GM10847 (cell line): Measurements from ENCODE around the gene WWOX.

Source experiments
- POLR2A ChIP-seq: IDR thresholded peaks from 2 replicates; pipeline ENCODE4 v1.6.1; 2011; ENCODE audit not compliant: insufficient read length; ENCODE audit errors: extremely low read depth

WWOX gene

DNA sequence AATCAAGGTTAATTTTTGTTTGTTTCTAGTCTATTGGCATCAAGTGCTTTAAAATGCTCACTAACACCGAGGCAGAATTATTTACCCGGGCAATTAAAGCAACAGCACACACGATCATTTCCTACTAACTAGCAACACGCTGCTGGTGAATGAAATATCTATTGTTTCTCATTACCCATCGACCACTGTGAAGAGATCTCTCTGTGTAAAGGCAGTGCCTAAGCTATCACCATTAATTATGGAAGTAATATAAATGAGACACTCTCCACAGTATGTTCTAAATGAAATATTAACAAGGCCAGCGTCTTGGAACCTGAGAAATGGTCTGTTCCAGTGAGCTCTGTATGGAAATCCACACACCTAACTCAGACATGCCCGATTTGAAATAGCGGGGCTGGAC, 1103.5 kb downstream of the WWOX start:
- no peak for TF ChIP-seq POLR2A

DNA sequence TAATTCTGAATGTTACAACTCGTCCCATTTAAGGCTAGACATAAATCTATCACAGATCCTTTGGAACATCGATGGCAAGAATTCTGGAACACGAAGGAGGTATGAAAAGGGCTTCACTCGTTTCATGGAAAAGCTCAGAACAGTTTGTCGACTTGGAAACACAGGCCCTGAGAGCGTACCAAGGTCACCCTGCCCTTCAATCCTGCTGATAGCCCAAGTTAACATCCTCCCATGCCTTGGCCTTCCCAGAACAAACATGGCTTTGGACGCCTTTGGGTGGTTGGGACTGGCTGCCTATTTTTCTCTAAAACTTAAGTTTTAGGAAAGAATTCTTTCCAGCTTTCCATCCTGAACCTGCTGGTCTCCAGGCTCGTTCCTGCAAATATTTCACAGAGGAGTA, 1105.0 kb downstream of the WWOX start:
- no peak for TF ChIP-seq POLR2A

DNA sequence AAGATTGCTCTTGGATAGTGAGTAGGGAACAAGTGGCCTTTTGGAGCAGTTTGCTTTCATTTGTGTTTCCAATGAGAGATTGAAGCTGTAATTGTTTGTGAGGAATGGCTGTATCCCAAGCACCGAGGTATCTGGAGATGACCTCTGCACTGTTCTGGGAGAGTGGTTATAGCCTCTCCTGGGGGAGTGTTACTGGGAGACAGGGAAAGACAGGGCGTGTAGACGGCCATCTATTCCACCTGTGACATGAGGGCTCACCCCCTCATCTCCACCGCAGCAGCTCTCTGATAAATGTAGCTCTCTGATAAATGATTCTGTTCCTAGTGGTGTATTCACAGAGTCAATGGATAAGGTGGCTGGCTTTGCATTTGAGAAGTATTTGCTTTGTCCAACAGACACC, 1107.4 kb downstream of the WWOX start:
- no peak for TF ChIP-seq POLR2A

DNA sequence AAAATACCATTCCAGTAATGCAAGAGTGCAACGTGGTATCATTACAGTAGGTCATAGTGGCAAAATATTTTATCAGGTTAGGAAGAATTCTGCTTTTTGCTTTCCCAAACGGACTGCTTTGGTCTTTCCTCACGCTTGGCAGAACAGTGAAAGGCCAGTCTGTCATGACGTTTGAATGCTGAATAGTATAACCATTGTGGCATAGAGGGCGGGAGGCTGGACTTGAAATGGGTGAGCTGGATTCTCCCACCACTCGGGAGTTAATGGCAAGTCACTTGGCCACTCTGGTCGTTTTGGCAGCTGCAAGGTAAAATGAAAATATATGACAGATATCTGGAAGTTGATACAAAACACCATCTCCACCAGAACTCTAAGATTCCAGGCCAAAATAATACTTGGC, 1109.9 kb downstream of the WWOX start:
- TF ChIP-seq POLR2A = no peak

DNA sequence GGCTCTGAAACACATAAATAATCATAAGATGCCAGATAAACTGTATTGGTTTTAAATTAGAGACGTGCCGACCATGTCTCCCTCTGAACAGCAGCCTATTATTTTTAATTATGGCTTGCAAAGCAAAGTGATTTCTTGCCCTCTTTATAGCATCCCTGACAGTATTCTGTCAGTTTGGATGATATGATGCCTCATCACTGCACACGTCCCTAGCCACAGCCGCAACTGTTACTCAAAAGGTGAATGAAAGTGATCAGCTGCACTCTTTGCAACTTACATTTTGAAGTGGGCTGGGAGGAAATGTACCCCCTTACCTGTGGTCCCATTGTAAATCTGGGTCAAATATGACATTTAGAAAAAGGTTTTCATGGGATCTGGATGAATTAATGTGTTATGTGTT, 1111.2 kb downstream of the WWOX start:
- no peak for TF ChIP-seq POLR2A

DNA sequence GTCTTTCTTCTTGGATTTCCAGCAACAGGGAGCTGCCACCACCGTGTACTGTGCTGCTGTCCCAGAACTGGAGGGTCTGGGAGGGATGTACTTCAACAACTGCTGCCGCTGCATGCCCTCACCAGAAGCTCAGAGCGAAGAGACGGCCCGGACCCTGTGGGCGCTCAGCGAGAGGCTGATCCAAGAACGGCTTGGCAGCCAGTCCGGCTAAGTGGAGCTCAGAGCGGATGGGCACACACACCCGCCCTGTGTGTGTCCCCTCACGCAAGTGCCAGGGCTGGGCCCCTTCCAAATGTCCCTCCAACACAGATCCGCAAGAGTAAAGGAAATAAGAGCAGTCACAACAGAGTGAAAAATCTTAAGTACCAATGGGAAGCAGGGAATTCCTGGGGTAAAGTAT, 1112.1 kb downstream of the WWOX start:
- TF ChIP-seq POLR2A = no peak

DNA sequence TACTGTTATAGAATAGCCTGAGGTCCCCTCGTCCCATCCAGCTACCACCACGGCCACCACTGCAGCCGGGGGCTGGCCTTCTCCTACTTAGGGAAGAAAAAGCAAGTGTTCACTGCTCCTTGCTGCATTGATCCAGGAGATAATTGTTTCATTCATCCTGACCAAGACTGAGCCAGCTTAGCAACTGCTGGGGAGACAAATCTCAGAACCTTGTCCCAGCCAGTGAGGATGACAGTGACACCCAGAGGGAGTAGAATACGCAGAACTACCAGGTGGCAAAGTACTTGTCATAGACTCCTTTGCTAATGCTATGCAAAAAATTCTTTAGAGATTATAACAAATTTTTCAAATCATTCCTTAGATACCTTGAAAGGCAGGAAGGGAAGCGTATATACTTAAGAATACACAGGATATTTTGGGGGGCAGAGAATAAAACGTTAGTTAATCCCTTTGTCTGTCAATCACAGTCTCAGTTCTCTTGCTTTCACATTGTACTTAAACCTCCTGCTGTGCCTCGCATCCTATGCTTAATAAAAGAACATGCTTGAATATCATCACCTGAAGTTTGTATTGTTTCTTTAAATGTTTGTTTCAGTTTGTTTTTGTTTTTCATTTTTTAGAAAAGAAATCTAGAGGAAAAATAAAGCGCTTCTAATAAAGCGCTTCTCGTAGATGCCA, 1112.8 kb downstream of the WWOX start:
- TF ChIP-seq POLR2A = no peak

DNA sequence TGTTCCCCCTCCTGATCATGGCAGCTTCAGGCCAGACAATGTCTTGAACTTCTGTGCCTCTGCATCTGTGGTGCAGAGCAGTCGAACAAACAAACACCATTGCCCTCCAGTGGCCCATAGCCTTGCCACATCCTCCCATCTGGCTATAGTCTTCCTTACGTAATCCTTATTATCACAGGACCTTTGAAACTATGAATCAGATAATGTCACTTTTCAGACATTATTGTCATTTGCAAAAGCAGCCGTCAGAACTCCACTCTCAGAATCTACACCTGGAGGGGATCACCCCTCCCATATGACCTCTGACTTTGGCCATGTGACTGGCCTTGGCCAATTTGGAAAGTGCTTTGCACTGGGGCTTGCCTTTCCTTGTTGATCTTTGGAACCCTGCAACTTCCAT, 1113.8 kb downstream of the WWOX start:
- no peak for TF ChIP-seq POLR2A

DNA sequence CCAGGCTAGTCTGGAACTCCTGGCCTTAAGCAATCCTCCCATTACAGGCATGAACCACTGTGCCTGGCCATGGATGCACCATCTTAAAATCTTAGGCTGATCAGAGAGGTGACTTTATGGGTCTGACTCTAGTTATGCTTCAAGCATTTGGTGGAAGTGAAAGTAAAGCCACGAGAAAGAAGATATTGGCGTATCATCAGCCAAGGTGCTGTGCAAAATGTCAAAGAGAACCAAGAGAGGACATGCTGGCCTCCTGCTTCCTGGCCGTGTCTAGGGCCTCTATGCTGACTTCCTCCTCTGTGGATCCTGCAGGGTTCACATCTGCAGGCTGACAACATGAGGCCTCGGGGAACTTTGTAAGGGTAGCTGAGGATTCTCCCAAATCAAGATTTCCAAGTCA, 1115.8 kb downstream of the WWOX start:
- no peak for TF ChIP-seq POLR2A

DNA sequence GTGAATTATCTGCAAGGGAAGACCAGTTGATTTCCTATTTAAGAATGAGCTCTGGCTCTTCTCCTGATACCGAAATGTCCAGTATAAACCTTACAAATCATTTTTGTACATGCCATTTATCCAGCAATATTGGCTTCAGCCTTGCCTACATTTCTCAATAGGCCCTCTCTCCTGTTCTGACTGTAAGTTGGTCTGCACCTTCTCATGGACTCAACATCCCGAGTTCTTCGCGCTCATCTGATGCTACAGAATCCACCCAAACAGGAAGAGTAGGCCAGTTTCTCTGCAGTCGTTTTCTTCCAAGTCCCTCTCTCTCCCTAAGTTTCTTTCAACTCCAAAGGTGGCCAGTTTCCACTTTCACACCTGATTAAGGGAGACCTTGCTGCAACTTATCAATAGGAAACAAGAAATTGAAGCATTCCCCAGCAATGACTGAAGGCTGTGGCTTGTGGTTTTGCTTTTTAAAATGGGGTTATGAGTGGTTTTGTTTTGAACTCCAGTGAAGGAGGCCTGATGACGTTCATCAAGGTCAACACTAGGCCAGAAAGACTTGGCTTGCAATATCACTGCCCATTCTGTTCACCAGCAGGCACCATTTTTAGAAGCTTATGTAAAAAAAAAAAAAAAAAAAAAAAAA, 1118.0 kb downstream of the WWOX start:
- TF ChIP-seq POLR2A = no peak

DNA sequence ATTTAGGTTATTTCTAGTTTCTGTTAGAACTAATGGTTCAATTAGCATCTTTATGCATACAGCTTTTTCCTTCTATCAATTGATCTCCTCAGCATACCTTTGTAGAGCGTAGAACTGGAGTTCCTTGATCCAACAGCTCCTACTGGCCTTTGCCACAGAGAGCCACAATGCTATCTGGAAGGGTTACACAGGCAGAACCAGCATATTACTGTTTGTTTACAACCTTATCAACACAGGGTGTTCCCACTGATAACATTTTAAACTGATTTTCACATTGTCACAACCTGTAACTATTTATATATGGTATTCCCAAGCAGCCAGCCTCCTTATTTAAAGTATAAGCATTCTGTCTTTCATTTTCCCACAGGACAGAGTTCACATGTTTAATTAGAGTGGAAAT, 1118.9 kb downstream of the WWOX start:
- TF ChIP-seq POLR2A = no peak

DNA sequence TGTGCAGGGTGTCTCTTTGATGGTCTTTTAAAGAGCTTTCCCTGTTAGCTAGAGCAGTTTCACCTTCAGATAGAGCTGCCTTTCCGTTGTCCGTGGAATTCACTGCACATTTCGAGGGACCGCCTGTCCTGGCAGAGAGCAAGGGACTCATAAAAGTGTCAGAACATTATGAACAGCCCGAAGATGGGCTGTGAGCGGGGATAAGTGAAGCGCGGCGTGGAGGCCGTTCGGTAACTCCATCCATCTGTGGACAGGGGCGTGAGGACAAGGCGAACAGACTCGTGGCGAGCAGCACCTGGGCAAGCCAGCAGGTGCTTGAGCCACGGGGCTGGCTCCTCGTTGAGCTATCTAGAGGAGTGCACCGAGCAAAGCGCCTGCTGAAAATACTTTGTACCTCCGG, 1129.9 kb downstream of the WWOX start:
- TF ChIP-seq POLR2A = no peak

DNA sequence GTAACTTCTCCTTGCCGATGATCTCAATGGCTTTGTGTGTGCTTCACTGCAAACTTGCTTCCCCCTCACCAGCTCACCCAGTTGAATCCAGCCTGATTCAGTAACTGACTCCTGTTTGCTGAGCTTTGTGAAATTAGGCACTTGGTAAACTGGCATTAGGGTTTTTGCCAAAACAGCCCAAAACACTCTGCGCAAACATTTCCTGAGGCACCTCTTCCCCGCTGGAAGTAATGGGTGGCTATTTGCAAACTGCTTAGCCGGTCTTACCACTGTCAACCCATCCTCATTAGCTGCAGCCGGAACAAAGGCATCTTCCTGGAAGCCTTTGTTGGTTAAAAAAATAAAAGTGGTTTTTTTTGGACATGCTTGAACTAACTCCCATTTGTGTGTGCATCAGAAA, 1147.9 kb downstream of the WWOX start:
- TF ChIP-seq POLR2A = no peak

DNA sequence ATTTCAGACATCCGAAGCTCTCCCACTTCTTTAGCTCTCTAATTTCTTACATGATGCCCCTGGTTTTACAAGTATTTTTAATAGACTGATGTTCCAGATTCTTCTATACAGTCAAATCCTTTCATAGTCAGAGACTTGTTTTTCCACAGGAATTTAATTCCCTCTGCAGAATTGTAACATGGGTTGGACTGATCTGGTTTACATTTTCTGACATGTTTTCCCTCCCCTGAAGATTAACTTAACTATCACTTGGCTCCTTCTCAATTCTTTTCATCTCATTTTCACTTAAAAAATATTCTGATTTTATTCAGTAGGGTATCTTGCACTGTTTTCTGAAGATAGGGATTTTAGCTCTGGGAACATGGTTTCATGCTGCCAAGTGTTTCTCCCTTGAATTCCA, 1148.9 kb downstream of the WWOX start:
- TF ChIP-seq POLR2A = no peak

DNA sequence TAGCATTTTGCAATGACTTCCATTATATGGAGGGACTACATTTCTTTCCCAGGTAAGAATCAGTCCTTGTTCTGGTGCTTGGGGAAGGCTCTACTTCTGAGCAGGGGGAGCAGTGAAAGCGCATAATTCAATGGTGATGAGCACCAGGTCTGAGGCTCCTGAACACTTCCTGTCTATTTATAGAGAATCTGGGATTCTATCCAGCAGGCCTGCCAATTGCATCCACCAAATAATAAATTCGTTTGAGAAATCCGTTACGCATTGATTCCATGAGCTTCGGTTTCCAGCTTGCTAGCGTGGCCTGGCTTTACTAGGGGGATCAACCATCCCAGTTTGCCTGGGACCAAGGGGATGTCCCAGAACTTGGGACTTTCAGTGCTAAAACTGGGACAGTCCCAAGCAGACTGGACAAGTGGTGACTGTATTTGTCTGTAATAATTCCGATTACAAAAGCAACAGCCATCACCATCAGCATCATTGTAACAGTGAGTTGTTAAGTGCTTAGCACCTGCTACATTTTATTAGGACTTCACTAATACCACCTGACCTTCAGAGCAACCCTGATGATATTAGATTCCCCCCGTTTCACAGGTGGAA, 1151.1 kb downstream of the WWOX start:
- TF ChIP-seq POLR2A = no peak

DNA sequence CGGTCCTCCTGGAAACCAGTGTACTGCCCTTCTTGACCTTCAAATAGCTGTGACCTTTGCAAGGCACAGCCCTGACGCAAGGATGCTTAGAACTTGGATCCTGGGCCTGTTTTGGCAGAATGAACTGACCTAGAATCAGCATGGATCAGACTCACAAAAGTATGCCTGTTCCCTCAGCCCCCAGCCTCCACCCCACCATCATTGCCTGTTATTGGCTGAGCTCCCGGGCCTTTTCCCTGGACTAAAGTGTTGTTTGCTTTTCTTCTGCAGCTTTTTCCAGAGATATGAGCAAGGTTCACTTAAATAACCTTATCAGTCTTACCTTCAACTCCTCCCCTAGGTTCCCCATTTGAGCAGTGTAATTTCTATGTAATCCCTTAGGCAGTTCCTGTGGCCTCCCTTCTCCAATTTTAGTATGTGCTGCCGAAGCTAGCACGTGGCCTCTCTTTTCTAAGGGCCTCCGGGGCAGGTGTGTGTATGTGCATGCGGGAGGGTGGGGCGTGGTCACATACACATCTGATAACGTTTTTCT, 1153.7 kb downstream of the WWOX start:
- no peak for TF ChIP-seq POLR2A
